Stomach (tissue), 4 donors: Measurements from ENCODE around the gene C21orf58.

Experiments used
- EP300 ChIP-seq: sonication (generic); formaldehyde crosslinking; IDR thresholded peaks from one replicate; pipeline ENCODE4 v1.6.1; 2017; ENCODE audit warnings: antibody characterized with exemption
- POLR2AphosphoS5 ChIP-seq, 3 donors: sonication (generic); formaldehyde crosslinking; IDR thresholded peaks; one replicate each; pipeline ENCODE4 v1.6.1; 2016; ENCODE audit warnings: antibody characterized with exemption in 3 of 3
- TF ChIP-seq, protein P1 (sequence below), 7 experiments: fragments of 450-650 bp in 4 of 7; fragments of 200-600 bp in 3 of 7; sonication (generic) in 3 of 7; IDR thresholded peaks; one replicate each; pipeline ENCODE4 v1.5.1; 2016 to 2019; ENCODE audit warnings: antibody characterized with exemption in 7 of 7, control low read depth in 2 of 7, mild to moderate bottlenecking in 1 of 7

DNA sequence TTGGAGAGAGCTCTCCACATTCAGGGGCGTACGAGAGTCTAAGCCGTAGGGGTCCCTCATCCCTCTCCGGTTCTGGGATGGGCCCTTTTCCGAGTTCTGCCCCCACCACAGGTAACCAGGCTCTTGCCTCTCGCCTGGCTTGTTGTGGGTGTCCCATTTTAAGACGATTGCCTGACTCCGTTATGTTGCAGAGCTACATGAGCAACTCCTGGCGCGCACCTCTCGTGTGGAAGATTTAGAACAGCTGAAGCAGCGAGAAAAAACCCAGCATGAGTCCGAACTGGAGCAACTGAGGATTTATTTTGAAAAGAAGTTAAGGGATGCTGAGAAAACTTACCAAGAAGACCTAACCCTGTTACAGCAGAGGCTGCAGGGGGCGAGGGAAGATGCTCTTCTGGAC is 29.2 kb upstream of the C21orf58 start:
- TF ChIP-seq EP300 (no peak), POLR2AphosphoS5 (IDR thresholded peaks at IDR 0.05) (no peak)
- TF ChIP-seq, protein P1, sequence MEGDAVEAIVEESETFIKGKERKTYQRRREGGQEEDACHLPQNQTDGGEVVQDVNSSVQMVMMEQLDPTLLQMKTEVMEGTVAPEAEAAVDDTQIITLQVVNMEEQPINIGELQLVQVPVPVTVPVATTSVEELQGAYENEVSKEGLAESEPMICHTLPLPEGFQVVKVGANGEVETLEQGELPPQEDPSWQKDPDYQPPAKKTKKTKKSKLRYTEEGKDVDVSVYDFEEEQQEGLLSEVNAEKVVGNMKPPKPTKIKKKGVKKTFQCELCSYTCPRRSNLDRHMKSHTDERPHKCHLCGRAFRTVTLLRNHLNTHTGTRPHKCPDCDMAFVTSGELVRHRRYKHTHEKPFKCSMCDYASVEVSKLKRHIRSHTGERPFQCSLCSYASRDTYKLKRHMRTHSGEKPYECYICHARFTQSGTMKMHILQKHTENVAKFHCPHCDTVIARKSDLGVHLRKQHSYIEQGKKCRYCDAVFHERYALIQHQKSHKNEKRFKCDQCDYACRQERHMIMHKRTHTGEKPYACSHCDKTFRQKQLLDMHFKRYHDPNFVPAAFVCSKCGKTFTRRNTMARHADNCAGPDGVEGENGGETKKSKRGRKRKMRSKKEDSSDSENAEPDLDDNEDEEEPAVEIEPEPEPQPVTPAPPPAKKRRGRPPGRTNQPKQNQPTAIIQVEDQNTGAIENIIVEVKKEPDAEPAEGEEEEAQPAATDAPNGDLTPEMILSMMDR (IDR thresholded peaks at IDR 0.05), result no peak
